GM18511 (cell line): ENCODE results near the gene RAVER1.
"Not testable (repeated sequence)": the region's sequence is repeated elsewhere in the genome, so short reads cannot be mapped to it uniquely, and the experiment has no call there.

ENCODE experiments used
- ATAC-seq: cut with Tn5 transposase; IDR thresholded peaks from one replicate; pipeline ENCODE4 v1.9.1; 2021; ENCODE audit warnings: mild to moderate bottlenecking, moderate library complexity; ENCODE audit not compliant: unreplicated experiment

RAVER1 gene

GRCh38 chr19:10291554-10292205, 41.6 kb downstream of the RAVER1 start:
- no peak for ATAC-seq

DNA sequence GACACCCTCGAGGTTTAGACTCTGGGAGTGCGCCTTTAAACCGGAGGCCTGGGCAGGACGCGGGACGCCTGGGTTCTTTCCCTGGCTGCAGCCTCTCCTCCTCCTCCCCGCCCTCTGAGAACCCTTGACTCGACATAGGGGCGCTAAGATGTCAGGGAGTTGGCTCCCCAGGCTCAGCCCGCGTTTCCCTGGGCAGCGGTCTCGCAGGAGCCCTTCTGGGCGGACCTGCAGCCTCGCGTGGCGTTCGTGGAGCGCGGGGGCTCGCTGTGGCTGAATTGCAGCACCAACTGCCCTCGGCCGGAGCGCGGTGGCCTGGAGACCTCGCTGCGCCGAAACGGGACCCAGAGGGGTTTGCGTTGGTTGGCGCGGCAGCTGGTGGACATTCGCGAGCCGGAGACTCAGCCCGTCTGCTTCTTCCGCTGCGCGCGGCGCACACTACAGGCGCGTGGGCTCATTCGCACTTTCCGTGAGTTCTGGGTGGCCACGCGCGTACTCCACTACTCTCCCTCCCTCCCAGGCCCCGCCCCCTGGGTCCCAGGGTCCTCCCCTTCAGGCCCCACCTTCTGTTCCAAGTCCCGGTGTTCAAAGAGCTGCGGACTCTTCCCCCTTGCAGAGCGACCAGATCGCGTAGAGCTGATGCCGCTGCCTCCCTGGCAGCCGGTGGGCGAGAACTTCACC, 42.3 kb downstream of the RAVER1 start:
- ATAC-seq = no peak

DNA sequence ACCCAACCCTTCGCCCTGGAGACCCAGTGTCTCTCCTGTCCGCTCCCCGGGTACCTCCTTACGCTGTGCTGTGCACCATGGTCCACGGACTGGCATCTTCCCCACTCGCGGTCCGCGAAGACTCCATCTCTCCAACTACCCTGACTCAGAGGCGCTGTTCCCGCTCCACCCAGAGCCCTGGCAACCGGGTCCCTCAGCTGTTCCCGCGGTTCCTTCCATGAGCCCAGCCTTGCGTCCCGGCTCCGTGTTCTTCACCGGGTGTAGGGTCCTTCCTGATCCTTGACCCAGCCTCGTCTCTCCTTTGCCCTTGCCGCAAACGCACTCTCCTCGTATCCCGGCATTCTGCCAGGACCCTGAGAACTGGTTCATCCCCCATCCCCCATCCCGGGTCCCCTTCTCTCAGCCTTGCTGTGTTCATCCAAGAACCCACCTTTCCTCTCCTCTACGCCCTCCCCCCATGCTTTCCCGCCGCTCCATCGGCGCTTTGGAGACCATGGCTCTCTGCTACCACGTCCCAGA, 42.9 kb downstream of the RAVER1 start:
- ATAC-seq = no peak

DNA sequence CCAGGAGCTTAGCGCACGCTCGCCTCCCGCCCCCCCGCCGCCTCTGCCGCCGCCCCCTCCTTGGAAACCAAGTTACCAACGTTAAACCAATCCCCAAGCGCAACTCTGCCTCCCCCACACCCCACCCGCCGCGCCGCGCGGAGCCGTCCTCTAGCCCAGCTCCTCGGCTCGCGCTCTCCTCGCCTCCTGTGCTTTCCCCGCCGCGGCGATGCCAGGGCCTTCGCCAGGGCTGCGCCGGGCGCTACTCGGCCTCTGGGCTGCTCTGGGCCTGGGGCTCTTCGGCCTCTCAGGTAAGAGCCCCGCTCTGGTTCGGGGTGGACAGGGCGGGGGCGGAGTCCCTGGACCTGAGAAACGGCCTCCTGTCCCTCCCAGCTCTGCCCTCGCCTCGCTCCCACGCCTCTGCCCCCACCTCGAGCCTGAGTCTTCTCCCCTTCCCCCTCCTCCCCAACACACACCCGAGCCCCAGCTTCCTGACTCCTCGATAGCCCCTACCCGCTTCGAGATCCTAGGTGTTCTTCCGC, 43.4 kb downstream of the RAVER1 start, which contains the start of gene ICAM5:
Gene ICAM5, plus strand, starts transcription at position 117 of the 521 bp plus-strand sequence. Its CDS starts 92 bp downstream, at position 209.
- ATAC-seq = no peak

DNA sequence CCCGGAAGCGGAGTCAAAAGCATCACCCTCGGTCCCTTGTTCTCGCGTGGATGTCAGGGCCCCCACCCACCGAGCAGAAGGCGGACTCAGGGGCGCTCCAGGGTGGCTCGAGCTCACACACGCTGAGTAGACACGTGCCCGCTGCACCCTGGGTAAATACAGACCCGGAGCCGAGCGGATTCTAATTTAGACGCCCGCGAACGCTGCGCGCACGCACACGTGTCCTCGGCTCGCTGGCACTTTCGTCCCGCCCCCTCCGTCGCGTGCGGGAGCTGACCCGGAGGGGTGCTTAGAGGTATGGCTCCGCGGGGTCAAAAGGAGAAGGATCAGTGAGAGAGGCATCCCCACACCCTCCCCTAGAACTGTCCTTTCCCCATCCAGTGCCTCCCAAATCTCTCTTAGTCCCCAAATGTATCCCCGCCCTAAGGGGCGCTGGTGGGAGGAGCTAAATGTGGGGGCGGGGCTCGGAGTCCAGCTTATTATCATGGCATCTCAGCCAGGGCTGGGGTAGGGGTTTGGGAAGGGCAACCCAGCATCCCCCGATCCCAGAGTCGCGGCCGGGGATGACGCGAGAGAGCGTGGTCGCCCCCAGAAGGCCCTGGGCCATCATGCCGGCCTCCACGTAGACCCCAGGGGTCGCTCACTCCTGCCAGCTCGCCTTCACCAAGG, 44.0 kb downstream of the RAVER1 start:
- ATAC-seq = no peak

- no peak for ATAC-seq
These were observed 44.6 kb downstream of the RAVER1 start for GRCh38 chr19:10288662-10289166.

DNA sequence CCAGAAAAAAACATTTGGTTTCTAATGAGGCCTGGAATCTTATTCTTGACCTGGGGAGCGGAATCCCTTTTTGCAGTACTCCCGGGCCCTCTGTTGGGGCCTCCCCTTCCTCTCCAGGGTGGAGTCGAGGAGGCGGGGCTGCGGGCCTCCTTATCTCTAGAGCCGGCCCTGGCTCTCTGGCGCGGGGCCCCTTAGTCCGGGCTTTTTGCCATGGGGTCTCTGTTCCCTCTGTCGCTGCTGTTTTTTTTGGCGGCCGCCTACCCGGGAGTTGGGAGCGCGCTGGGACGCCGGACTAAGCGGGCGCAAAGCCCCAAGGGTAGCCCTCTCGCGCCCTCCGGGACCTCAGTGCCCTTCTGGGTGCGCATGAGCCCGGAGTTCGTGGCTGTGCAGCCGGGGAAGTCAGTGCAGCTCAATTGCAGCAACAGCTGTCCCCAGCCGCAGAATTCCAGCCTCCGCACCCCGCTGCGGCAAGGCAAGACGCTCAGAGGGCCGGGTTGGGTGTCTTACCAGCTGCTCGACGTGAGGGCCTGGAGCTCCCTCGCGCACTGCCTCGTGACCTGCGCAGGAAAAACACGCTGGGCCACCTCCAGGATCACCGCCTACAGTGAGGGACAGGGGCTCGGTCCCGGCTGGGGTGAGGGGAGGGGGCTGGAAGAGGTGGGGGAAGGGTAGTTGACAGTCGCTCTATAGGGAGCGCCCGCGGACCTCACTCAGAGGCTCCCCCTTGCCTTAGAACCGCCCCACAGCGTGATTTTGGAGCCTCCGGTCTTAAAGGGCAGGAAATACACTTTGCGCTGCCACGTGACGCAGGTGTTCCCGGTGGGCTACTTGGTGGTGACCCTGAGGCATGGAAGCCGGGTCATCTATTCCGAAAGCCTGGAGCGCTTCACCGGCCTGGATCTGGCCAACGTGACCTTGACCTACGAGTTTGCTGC, 46.3 kb downstream of the RAVER1 start, which contains the start of gene ICAM4:
Gene ICAM4, plus strand, starts transcription at position 153 of the 935 bp plus-strand sequence. Its CDS starts 58 bp downstream, at position 211.
- ATAC-seq = no peak

DNA sequence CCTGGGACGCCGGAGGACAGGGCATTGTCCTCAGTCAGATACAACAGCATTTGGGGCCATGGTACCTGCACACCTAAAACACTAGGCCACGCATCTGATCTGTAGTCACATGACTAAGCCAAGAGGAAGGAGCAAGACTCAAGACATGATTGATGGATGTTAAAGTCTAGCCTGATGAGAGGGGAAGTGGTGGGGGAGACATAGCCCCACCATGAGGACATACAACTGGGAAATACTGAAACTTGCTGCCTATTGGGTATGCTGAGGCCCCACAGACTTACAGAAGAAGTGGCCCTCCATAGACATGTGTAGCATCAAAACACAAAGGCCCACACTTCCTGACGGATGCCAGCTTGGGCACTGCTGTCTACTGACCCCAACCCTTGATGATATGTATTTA, 47.9 kb downstream of the RAVER1 start:
- no peak for ATAC-seq

GRCh38 chr19:10284960-10285278, 48.4 kb downstream of the RAVER1 start:
- no peak for ATAC-seq

DNA sequence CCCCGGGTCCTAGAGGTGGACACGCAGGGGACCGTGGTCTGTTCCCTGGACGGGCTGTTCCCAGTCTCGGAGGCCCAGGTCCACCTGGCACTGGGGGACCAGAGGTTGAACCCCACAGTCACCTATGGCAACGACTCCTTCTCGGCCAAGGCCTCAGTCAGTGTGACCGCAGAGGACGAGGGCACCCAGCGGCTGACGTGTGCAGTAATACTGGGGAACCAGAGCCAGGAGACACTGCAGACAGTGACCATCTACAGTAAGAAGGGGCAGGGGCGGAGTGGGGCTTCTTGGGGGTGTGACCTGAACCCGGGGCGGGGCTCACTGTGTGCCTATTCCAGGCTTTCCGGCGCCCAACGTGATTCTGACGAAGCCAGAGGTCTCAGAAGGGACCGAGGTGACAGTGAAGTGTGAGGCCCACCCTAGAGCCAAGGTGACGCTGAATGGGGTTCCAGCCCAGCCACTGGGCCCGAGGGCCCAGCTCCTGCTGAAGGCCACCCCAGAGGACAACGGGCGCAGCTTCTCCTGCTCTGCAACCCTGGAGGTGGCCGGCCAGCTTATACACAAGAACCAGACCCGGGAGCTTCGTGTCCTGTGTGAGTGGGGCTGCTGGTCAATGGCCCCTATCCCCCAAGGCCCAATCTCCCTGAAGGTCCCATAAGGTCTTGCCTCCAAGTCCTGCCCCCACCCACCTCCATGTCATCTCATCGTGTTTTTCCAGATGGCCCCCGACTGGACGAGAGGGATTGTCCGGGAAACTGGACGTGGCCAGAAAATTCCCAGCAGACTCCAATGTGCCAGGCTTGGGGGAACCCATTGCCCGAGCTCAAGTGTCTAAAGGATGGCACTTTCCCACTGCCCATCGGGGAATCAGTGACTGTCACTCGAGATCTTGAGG, 49.0 kb downstream of the RAVER1 start:
- ATAC-seq = no peak

- ATAC-seq = no peak
These were observed 49.8 kb downstream of the RAVER1 start for GRCh38 chr19:10283301-10284064.

DNA sequence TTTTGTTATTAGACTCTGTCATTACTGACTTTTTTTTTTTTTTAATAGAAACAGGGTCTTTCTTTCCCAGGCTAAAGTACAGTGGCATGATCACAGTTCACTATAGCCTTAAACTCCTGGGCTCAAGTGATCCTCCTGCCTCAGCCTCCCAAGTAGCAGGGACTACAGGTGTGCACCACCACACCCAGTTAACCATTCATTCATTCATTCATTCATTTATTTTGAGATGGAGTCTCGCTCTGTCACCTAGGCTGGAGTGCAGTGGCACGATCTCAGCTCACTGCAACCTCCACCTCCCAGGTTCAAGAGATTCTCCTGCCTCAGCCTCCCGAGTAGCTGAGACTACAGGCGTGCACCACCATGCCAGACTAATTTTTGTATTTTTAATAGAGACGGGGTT, 51.3 kb downstream of the RAVER1 start:
- ATAC-seq = not testable (repeated sequence)

DNA sequence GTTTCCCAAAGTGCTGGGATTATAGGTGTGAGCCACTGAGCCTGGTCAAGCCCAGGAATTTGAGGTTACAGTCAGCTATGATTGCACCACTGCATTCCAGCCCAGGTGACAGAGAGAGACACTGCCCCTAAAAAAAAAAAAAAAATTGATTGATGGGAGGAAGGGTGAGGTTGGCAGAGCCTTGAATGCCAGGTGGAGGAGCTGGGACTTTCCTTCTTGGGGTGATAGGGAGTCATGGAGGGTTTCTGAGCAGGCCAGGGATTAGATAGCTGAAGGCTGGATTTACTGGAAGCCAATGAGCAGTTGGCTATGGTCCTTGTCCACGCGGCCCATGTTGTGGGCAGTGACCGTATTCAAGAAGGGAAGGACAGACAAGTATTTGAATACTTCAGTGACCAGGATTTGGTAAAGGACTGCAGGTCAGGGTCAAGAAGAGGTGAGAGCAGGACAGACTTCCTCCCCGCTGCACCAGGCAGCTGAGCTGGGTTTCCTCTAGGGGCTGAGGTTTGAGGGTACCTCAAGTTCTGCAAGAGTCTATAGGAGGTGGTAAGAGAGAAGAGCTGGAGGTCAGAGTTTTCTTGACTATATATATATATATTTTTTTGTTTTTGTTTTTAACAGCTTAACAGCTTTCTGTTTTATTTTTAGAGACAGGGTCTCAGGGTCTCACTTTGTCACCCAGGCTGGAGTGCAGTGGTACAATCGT, 53.4 kb downstream of the RAVER1 start:
- no peak for ATAC-seq

GRCh38 chr19:10278935-10279334, 54.4 kb downstream of the RAVER1 start:
- no peak for ATAC-seq

- ATAC-seq = no peak
These were observed 55.3 kb downstream of the RAVER1 start for GRCh38 chr19:10277795-10278589.

DNA sequence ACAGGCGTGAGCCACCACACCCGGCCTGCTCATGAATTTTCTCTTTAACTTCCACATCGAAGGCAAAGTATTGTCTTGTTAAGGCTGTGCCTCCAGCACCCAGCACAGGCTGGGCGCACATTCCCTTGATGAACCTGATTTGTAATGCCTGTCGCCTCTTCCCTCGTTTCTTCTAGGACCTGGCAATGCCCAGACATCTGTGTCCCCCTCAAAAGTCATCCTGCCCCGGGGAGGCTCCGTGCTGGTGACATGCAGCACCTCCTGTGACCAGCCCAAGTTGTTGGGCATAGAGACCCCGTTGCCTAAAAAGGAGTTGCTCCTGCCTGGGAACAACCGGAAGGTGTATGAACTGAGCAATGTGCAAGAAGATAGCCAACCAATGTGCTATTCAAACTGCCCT, 58.7 kb downstream of the RAVER1 start:
- ATAC-seq = no peak

DNA sequence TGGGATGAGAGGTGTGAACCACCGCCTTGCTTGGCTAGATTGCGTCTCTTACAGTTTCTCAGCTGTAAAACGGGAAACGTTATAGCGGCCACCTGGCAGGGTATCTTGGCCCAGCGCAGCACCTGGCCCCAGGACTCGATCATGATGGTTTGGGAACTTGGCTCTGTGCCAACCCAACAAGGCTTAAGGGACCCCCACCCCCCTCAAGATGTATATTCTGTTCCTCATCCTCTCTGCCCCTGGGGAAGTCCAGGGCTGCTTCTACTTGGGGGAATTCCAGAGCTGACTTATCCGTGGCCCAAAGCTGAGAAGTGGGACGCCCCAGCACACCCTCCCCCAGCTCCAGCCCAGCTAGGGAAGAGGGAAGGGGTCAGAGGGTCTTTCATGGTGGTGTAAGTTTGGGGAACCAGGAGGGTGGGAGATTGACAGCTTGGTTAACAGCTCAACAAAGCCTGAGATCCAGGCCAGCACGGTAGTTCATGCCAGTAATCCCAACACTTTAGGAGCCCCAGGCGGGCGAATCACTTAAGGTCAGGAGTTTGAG, 61.7 kb downstream of the RAVER1 start:
- peak; percentile 42 for ATAC-seq
